Endothelial cell of umbilical vein (primary cell): ENCODE results near the gene CRKL. TPM values are rescaled to one million over a fixed set of nuclear protein-coding genes. Genes with fewer than 3 reads are reported as not detected.

ENCODE experiments used
- BruUV-seq: library from RNA; stranded (reverse); fragments of 400-500 nt; replicated peaks from 2 replicates; lab custom pipeline; 2021; lab: Mats Ljungman, UMichigan
- CTCF ChIA-PET: fragments of 300-600, 350-600 bp; sonication (Branson Sonifier 250); formaldehyde crosslinking; loops from one replicate; lab custom pipeline; 2021; ENCODE audit warnings: antibody characterized with exemption, inconsistent platforms; lab: Charles Lee
- POLR2A ChIA-PET: fragments of 300-600, 350-600 bp; sonication (Branson Sonifier 250); formaldehyde crosslinking; loops from one replicate; lab custom pipeline; 2021; ENCODE audit warnings: antibody characterized with exemption, inconsistent platforms; lab: Charles Lee
- DNase-seq: peaks from one replicate; pipeline ENCODE4 v3.0.0-alpha.2; 2011; ENCODE audit warnings: low read depth, low spot score
- FAIRE-seq: peaks from 2 replicates; lab custom pipeline; 2011; peaks lifted over from hg19 to GRCh38; lab: Jason Lieb, UNC
- H2AFZ ChIP-seq: 2 replicates; pipeline ENCODE4 v1.6.0; 2012; ENCODE audit warnings: low read depth, low read length, control low read depth, inconsistent platforms
- H3K27ac ChIP-seq: 2 replicates; pipeline ENCODE4 v1.5.1; 2011; ENCODE audit warnings: low read depth, mild to moderate bottlenecking, control low read depth, low read length, moderate library complexity; ENCODE audit not compliant: insufficient read depth
- H3K27me3 ChIP-seq, 2 experiments: 2 replicates each; pipeline versions ENCODE4 v1.6.0 to v1.6.1; 2011; ENCODE audit warnings: low read length in 2 of 2, mixed read lengths in 1 of 2; ENCODE audit not compliant: control insufficient read depth in 2 of 2, insufficient read depth in 2 of 2
- H3K36me3 ChIP-seq, 2 experiments: 2 replicates in 1 of 2; 3 replicates in 1 of 2; pipeline ENCODE4 v1.5.1; 2011; ENCODE audit warnings: low read length in 2 of 2, mild to moderate bottlenecking in 1 of 2, moderate library complexity in 1 of 2; ENCODE audit not compliant: control insufficient read depth in 2 of 2, insufficient read depth in 2 of 2; ENCODE audit errors: extremely low read depth in 1 of 2
- H3K4me1 ChIP-seq: 3 replicates; pipeline ENCODE4 v1.5.1; 2011; ENCODE audit warnings: mild to moderate bottlenecking, low read length; ENCODE audit not compliant: control insufficient read depth, insufficient read depth; ENCODE audit errors: extremely low read depth
- H3K4me2 ChIP-seq: 2 replicates; pipeline ENCODE4 v1.6.1; 2011; ENCODE audit warnings: low read length, control low read depth, mixed read lengths; ENCODE audit not compliant: insufficient read depth
- H3K4me3 ChIP-seq, 3 experiments: fragments of 200-600 bp in 1 of 3; sonication (generic), shearing (Covaris generic) in 1 of 3; replicated peaks in 1 of 3; 2 replicates each; pipeline ENCODE4 v1.5.1; 2011 to 2016; ENCODE audit warnings: control low read depth in 3 of 3, low read length in 3 of 3, mild to moderate bottlenecking in 2 of 3, inconsistent platforms in 1 of 3, low read depth in 1 of 3, moderate library complexity in 1 of 3; ENCODE audit not compliant: insufficient read depth in 1 of 3
- H3K79me2 ChIP-seq: 2 replicates; pipeline ENCODE4 v1.6.0; 2012; ENCODE audit warnings: low read length, inconsistent platforms; ENCODE audit not compliant: control insufficient read depth, insufficient read depth
- H3K9ac ChIP-seq: replicated peaks from 2 replicates; pipeline ENCODE3; 2011; ENCODE audit warnings: low read length, control low read depth; ENCODE audit not compliant: insufficient read depth; ENCODE audit errors: extremely low read depth
- H3K9me1 ChIP-seq: replicated peaks from 3 replicates; pipeline ENCODE4 v1.6.0; 2011; ENCODE audit warnings: mild to moderate bottlenecking, low read length; ENCODE audit not compliant: control insufficient read depth, insufficient read depth; ENCODE audit errors: extremely low read depth
- H3K9me3 ChIP-seq: replicated peaks from 2 replicates; pipeline ENCODE4 v1.5.1; 2012; ENCODE audit warnings: low read length, inconsistent platforms; ENCODE audit not compliant: control insufficient read depth, insufficient read depth
- H4K20me1 ChIP-seq: replicated peaks from 2 replicates; pipeline ENCODE3; 2011; ENCODE audit warnings: mild to moderate bottlenecking, low read length; ENCODE audit not compliant: control insufficient read depth, insufficient read depth; ENCODE audit errors: extremely low read depth
- EZH2 ChIP-seq: IDR thresholded peaks from 2 replicates; pipeline ENCODE4 v1.6.1; 2012; ENCODE audit warnings: borderline replicate concordance, low read depth, mild to moderate bottlenecking, moderate library complexity, low read length, inconsistent platforms; ENCODE audit not compliant: severe bottlenecking
- FOS ChIP-seq: IDR thresholded peaks from 2 replicates; pipeline ENCODE4 v1.6.1; 2011; ENCODE audit warnings: mild to moderate bottlenecking, low read length, moderate library complexity, borderline replicate concordance; ENCODE audit not compliant: insufficient read depth
- GATA2 ChIP-seq: IDR thresholded peaks from 2 replicates; pipeline ENCODE4 v1.7.0; 2011; ENCODE audit warnings: low read depth, mild to moderate bottlenecking, moderate library complexity, mixed read lengths, low read length; ENCODE audit not compliant: insufficient read length, insufficient read depth
- JUN ChIP-seq: IDR thresholded peaks from 2 replicates; pipeline ENCODE4 v1.6.1; 2011; ENCODE audit warnings: borderline replicate concordance, low read depth; ENCODE audit not compliant: insufficient read length, insufficient read depth
- MYC ChIP-seq: IDR thresholded peaks from one replicate; pipeline ENCODE4 v1.6.1; 2011; ENCODE audit warnings: mild to moderate bottlenecking, low read depth, low read length
- POLR2A ChIP-seq: IDR thresholded peaks from 2 replicates; pipeline ENCODE4 v1.6.1; 2012; ENCODE audit warnings: low read depth, mild to moderate bottlenecking, control low read depth, low read length
- POLR2AphosphoS5 ChIP-seq: IDR thresholded peaks from 2 replicates; pipeline ENCODE4 v1.6.1; 2012; ENCODE audit warnings: low read depth, mild to moderate bottlenecking, control low read depth, low read length, moderate library complexity; ENCODE audit not compliant: insufficient read depth
- dilution Hi-C: fragments of 300-500 bp; cut with MboI; formaldehyde crosslinking; loops from one replicate; pipeline ENCODE4 v1.15.0; 2019; ENCODE audit warnings: low sequenced_read_pairs; ENCODE audit not compliant: extremely low pct_ligation_motif_present
- intact Hi-C: fragments of 100-400 bp; cut with micrococcal nuclease; formaldehyde crosslinking; loops from one replicate; pipeline ENCODE4 v1.10.0; 2022
- polyA plus RNA-seq, 4 experiments: library from polyadenylated mRNA; depleted of rRNA in 3 of 4; stranded (reverse) in 3 of 4; unstranded in 1 of 4; fragments of >200 nt; gene quantifications; 2 replicates each; pipeline versions ENCODE4 v1.2.1 to v1.2.3, GENCODE V29; 2011 to 2012; ENCODE audit warnings: missing spikeins in 1 of 4
- total RNA-seq: library from RNA; stranded (reverse); gene quantifications from 2 replicates; pipeline ENCODE4 v1.2.3, GENCODE V29; 2021
- TF ChIP-seq, protein P1 (sequence below), 2 donors: IDR thresholded peaks; 1 replicate in 1 of 2; 2 replicates in 1 of 2; pipeline ENCODE4 v1.5.1; 2011; ENCODE audit warnings: low read length in 2 of 2, mild to moderate bottlenecking in 2 of 2, moderate library complexity in 2 of 2, control low read depth in 1 of 2, inconsistent platforms in 1 of 2, low read depth in 1 of 2; ENCODE audit not compliant: insufficient read depth in 1 of 2; ENCODE audit errors: extremely low read depth in 1 of 2
- TF ChIP-seq, protein P2 (sequence below): IDR thresholded peaks from 2 replicates; pipeline ENCODE4 v1.6.1; 2011; ENCODE audit not compliant: insufficient read depth, insufficient read length

The CRKL gene
- total and polyA plus RNA-seq, 2 donors (not counting 3 experiments of a cell fraction or from before 2014, with no cell fraction given), result 18.0 to 50.6 TPM

DNA sequence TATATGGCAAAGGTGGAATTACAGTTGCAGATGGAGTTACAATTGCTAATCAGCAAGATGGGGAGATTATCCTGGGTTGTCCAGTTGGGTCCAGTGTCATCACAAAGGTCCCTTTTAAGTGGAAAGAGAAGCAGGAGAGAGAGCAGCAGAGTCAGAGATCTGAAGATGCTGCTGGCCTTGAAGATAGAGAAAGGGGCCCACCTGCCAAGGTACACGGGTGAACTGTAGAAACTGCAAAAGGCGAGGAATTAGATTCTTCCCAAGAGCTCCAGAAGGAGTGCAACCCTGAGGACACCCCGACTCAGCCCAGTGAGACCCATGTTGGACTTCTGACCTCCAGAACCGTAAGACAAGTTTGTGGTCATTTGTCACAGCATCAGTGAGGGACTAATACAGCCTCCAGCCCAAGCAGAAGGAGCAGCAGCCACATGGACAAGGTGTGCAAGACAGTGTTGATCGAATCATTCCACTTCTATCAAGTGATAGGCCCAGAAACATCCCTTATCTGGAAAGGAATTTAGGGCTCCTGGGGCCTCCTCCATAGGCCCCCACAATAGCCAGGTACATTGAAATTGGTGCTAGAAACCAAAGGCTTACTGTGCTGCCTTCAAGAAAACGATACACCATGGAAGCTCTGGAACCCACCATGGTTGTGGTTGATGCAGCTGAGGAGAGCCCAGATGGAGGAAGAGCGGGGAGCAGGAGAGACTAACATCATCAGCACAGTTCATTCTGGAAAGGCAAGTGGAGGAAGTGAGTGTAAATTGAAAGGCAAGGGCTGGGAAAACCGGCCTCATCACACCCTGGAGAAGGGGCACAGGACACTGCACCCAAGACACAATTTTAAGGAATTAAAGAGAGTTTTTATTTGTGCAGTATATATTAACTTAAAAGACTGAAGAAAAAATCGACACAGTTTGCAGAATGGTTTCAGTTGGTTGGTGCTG, 35.1 kb upstream of the CRKL start:
- ChIA-PET CTCF (no interaction called here), POLR2A (no interaction called here)
- TF ChIP-seq EZH2 (no peak), POLR2A (no peak)
- Histone ChIP-seq H3K4me2 (no peak overlapping the region), H3K9me3 (no peaks in the 10 kb centered on the region), H3K4me1 (no peaks in the 10 kb centered on the region), H3K27ac (no peak overlapping the region), H2AFZ (no peak overlapping the region), H3K36me3 (peaks cover 0 to 13% of the 10 kb centered on the region in 2 experiments), H3K4me3 (no peak overlapping the region), H3K9ac (no peak overlapping the region), H4K20me1 (no peaks in the 10 kb centered on the region), H3K9me1 (no peaks in the 10 kb centered on the region), H3K27me3 (no peaks in the 10 kb centered on the region), H3K79me2 (no peaks in the 10 kb centered on the region)
- no TSS peak for BruUV-seq
- FAIRE-seq (no peak), DNase-seq (no peak)
- dilution Hi-C loops, result no loop called here
- intact Hi-C loops, result no loop called here

DNA sequence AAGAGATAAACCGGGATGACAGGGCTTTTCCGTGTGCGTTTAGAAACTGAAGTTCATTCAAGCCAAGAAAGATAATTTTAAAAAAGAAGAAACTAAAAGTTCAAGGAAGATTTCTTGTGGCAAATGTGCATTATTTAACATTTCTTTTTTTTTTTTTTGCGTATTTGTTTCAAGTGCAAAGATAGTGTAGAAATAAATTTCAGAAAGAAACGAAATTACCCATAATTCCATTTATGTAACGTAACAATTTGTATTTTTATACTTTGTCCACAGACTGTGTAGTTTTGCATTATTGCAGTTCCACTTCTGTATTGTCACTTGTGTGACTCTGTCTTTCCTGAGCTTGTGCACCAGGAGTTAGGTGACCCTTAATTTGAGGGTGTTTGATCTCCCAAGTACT, 34.4 kb upstream of the CRKL start:
- Histone ChIP-seq H3K79me2 (no peaks in the 10 kb centered on the region), H3K9ac (no peak overlapping the region), H3K27me3 (no peaks in the 10 kb centered on the region), H3K9me1 (no peaks in the 10 kb centered on the region), H2AFZ (no peak overlapping the region), H3K4me3 (no peak overlapping the region), H3K4me1 (peaks cover 3% of the 10 kb centered on the region), H3K36me3 (peaks cover 3 to 18% of the 10 kb centered on the region in 2 experiments), H3K9me3 (no peaks in the 10 kb centered on the region), H4K20me1 (no peaks in the 10 kb centered on the region), H3K27ac (no peak overlapping the region), H3K4me2 (no peak overlapping the region)
- BruUV-seq, result no TSS peak
- dilution Hi-C loops (no loop called here), intact Hi-C loops (no loop called here)
- POLR2A ChIA-PET, result interaction anchor here (0.6 kb wide), 1 partner anchor 1820 kb away, joined by 4 read pairs; no protein-coding TSS in a partner anchor
- CTCF ChIA-PET, result no interaction called here
- no peak for FAIRE-seq
- TF ChIP-seq, protein P1, sequence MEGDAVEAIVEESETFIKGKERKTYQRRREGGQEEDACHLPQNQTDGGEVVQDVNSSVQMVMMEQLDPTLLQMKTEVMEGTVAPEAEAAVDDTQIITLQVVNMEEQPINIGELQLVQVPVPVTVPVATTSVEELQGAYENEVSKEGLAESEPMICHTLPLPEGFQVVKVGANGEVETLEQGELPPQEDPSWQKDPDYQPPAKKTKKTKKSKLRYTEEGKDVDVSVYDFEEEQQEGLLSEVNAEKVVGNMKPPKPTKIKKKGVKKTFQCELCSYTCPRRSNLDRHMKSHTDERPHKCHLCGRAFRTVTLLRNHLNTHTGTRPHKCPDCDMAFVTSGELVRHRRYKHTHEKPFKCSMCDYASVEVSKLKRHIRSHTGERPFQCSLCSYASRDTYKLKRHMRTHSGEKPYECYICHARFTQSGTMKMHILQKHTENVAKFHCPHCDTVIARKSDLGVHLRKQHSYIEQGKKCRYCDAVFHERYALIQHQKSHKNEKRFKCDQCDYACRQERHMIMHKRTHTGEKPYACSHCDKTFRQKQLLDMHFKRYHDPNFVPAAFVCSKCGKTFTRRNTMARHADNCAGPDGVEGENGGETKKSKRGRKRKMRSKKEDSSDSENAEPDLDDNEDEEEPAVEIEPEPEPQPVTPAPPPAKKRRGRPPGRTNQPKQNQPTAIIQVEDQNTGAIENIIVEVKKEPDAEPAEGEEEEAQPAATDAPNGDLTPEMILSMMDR (IDR thresholded peaks at IDR 0.05; ENCODE audit: extremely low read depth in 1 of 2, insufficient read depth in 1 of 2, low read depth in 1 of 2, low read length in 2 of 2), result no peak
- TF ChIP-seq POLR2AphosphoS5 (no peak), JUN (no peak), MYC (no peak), GATA2 (no peak), POLR2A (no peak), FOS (no peak), EZH2 (no peak)
- TF ChIP-seq, protein P2, sequence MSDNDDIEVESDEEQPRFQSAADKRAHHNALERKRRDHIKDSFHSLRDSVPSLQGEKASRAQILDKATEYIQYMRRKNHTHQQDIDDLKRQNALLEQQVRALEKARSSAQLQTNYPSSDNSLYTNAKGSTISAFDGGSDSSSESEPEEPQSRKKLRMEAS, result no peak
- DNase-seq, result no peak
